PC-3 (cell line): ENCODE data around the gene PLXNA4.

Experiments used
- EZH2 ChIP-seq: fragments of 300-600 bp; sonication (generic); IDR thresholded peaks from one replicate; pipeline ENCODE4 v1.6.1; 2017; ENCODE audit warnings: antibody characterized with exemption, mild to moderate bottlenecking, low read length; ENCODE audit not compliant: unreplicated experiment
- EZH2phosphoT487 ChIP-seq: fragments of 300-600 bp; sonication (generic); IDR thresholded peaks from 2 replicates; pipeline ENCODE4 v1.6.1; 2018; ENCODE audit warnings: mild to moderate bottlenecking, antibody characterized with exemption, low read length, borderline replicate concordance
- TF ChIP-seq, protein P1 (sequence below): fragments of 300-600 bp; sonication (generic); conservative IDR thresholded peaks from 2 replicates; pipeline ENCODE4 v1.5.1; 2017; ENCODE audit warnings: antibody characterized with exemption, low read depth, mild to moderate bottlenecking, low read length

- TF ChIP-seq, protein P1, sequence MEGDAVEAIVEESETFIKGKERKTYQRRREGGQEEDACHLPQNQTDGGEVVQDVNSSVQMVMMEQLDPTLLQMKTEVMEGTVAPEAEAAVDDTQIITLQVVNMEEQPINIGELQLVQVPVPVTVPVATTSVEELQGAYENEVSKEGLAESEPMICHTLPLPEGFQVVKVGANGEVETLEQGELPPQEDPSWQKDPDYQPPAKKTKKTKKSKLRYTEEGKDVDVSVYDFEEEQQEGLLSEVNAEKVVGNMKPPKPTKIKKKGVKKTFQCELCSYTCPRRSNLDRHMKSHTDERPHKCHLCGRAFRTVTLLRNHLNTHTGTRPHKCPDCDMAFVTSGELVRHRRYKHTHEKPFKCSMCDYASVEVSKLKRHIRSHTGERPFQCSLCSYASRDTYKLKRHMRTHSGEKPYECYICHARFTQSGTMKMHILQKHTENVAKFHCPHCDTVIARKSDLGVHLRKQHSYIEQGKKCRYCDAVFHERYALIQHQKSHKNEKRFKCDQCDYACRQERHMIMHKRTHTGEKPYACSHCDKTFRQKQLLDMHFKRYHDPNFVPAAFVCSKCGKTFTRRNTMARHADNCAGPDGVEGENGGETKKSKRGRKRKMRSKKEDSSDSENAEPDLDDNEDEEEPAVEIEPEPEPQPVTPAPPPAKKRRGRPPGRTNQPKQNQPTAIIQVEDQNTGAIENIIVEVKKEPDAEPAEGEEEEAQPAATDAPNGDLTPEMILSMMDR = no peak
- TF ChIP-seq EZH2 = no peak
- no peak for TF ChIP-seq EZH2phosphoT487
Observed at GRCh38 chr7:132191418-132191817, 384.9 kb downstream of the PLXNA4 start.
